ENCODE measurements around the gene ADGRA3.

ADGRA3 gene, protein sequence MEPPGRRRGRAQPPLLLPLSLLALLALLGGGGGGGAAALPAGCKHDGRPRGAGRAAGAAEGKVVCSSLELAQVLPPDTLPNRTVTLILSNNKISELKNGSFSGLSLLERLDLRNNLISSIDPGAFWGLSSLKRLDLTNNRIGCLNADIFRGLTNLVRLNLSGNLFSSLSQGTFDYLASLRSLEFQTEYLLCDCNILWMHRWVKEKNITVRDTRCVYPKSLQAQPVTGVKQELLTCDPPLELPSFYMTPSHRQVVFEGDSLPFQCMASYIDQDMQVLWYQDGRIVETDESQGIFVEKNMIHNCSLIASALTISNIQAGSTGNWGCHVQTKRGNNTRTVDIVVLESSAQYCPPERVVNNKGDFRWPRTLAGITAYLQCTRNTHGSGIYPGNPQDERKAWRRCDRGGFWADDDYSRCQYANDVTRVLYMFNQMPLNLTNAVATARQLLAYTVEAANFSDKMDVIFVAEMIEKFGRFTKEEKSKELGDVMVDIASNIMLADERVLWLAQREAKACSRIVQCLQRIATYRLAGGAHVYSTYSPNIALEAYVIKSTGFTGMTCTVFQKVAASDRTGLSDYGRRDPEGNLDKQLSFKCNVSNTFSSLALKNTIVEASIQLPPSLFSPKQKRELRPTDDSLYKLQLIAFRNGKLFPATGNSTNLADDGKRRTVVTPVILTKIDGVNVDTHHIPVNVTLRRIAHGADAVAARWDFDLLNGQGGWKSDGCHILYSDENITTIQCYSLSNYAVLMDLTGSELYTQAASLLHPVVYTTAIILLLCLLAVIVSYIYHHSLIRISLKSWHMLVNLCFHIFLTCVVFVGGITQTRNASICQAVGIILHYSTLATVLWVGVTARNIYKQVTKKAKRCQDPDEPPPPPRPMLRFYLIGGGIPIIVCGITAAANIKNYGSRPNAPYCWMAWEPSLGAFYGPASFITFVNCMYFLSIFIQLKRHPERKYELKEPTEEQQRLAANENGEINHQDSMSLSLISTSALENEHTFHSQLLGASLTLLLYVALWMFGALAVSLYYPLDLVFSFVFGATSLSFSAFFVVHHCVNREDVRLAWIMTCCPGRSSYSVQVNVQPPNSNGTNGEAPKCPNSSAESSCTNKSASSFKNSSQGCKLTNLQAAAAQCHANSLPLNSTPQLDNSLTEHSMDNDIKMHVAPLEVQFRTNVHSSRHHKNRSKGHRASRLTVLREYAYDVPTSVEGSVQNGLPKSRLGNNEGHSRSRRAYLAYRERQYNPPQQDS (N-terminal part only)

DNA sequence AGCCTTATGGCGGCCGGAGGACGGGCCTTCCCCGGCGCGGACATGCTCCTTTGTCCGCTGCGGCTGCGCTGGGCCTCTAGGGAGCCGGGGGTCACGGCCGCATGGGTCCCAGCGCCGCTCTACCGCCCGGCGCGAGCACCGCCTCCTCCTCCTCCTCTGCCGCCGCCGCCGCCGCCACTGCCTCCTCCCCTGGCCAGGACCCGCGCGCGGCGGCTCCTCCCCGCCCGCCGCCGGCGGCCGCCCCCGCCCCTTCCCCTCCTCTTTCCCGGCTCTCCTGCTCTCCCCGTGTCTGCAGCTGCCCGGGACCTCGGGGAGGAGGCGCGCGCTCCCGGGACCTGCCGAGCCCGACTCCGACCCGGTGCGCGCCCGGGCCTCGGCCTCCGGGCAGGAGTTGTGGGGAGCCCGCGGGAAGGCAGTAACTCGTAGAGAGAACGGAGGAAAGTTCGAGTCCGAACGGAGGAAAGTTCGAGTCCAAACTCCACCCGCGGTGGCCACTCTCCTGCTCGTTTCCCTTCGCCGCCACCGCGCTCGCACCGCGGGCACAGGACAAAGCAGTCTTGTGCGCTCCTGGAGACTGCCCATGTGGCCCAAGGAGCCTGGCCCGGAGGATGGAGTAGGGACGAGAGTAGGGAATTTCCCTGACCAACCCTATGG, at the start of gene ADGRA3:
ADGRA3 (minus strand) TSS at position 179 of the 654 bp plus-strand sequence. CDS start 282 bp downstream, outside the sequence.
- peak; percentile 1 for DNase-seq

DNA sequence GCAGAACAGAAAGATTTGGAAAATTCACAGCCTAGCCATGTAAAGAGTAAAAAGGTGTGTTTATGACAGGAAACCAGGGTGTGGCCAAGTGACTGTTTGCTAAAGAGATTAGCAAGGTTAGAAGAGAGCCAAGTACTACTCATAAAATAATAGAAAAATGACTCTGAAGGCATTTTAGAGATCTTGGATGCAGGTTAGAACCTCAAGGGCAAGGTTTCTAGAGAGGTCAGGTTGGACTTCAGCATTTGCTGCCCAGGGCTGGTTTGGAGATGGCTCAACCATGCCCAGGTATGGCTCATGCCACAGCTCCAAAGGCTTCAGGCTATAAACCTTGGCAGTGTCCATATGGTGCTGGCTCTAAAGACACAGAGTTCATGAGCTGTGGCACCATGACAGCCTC, 40.6 kb upstream of the ADGRA3 start:
- no peak for DNase-seq

DNA sequence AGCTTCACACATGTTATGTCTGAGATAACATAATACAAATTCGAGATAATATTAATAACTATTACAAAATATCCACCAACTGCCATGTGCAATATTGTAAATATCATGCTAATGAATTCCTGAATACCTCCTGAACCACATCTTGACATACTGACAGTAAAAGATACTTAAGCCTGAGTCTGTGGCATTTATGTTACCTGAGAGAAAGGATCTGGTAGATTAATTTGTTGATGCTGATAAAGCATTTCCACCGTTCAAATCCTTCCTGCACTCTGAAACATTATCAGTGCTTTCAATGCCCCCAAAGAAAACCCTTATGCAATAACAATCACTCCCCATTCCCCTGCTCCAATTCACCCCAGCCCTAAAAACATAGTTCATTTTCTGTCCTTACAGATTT, 38.8 kb upstream of the ADGRA3 start:
- DNase-seq, result no peak

DNA sequence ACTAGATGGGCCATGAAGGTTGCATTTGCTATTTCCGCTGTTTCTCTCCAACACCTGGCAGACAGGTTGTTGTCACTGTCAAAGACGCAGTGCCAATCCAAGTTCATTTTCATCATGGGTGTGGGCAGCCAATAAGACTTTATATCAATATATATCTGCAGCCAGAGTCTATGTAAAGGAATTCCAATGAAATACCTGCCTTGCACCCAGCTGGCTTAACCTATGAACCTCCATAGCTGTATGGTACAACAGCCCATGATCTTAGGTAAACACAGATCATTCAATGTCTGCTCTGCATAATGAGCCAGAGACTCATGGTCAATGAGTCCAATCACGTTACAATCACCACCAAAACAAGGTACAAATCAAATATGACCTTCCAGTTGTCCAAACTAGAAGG, 37.7 kb upstream of the ADGRA3 start:
- no peak for DNase-seq

DNA sequence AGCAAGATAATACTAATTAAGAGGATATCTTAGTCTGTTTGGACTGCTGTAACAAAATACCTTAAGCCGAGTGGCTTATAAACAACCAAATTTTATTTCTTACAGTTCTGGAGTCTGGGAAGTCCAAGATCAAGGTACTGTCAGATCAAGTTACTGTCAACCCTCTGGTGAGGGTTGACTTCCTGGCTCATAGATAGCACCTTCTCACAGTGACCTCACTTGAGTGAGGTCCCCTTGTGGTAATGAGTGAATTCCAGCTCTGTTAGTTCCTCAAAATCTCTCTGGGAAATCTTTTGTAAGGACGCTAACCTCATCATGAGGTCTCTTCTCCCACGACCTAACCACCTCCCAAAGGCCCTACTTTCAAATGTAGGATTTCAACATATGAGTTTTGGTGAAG, 36.9 kb upstream of the ADGRA3 start:
- peak; percentile 18 for DNase-seq

DNA sequence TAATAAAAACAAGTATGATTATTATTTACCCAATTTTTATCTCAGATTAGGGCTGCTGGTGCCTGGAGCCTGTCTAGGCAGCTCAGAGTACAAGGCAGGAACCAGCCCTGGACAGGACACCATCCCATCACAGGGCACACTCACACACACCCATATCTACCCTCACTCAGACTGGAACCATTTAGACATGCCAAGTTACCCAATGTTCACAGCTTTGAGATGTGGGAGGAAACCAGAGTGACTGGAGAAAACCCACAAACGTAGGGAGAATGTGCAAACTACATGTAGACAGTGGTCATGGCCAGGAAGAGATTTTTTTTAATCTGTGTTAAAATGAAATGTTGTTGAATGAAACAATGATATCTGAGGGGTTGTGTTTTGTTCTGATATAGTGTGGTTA, 35.7 kb upstream of the ADGRA3 start:
- DNase-seq, result no peak

DNA sequence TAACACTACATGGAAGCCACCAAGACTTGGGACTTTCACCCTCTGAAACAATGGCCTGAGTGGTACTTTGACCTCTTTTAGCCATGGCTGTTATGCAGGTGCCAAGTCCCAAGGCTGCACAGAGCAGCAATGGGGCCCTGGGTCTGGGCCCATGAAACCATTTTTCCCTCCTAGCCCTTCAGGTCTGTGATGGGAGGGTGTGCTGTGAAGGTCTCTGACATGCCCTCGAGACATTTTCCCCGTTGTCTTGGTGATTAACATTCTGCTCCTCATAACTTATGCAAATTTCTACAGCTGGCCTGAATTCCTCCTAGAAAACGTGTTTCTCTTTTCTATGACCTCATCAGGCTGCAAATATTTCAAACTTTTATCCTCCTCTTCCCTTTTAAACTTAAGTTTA, 30.4 kb upstream of the ADGRA3 start:
- no peak for DNase-seq

DNA sequence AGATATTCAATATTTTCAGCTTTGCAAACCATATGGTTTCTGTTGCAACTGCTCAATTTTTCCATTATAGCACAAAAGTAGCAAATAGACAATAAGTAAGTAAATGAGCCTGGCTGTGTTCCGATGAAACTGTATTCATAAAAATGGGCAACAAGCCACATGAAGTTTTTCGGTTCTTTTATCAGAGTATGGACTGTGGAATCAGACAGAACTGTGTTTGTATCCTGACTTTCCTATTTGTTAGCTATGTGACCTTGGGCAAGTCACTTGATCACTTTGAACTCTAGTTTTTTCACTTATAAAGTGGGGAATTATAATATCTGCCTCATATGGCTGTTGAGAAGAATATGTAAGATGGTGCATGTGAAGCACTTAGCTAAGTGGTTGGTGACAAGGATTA, 23.4 kb upstream of the ADGRA3 start:
- DNase-seq, result no peak

DNA sequence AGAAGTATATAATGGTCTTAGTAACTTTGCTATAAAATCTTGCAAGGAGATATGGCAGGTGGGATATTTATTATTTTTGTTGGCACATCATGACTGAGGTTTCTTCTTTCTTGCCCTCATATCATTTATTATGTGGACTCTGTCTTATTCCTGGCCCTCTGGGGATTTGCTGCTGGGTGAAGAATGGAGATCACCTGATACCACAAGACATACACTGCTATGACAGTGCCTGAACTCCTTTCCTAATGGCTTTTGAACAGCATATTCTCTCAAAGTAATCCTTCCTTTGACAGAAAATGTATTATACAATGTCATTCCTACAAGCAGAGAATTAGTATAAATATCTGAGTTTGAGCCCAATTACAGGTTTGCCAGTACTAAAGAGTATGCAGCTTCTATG, 22.0 kb upstream of the ADGRA3 start:
- no peak for DNase-seq

DNA sequence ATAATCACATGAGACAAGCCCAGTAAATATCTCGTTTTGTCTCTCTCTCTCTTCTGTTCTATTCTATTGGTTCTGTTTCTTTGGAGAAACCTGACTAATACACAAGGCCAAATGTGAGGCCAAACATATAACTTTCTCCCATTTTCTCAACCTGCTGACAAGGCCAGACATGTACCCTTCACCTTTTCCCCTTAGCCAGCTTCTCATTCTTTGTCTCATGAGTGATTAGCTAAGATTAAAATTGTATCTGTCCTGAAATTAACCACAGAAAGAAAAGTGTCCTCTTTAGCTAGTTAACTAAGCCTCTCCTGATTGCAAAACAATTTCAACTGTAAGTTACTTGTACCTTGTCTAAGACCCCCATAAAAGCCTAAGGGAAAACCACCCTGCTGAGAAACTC, 18.5 kb upstream of the ADGRA3 start:
- DNase-seq, result no peak

DNA sequence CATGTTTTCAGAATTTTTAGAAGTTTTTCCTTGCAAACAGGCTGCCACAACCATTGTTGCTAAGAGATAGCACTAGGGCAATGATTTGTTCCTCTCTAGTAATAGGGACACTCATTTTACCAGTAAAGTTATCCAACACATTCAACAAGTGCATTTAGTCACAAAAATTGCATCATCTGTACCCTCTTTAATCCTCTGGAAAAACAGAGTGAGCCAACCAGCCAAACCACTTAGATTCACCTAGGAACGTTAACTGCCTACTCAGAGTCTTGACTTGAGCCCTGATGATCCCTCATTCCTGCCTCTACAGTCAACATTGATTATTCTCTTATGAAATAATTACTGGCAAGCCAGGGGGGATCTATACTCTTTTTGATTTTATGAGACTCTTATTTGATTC, 17.0 kb upstream of the ADGRA3 start:
- no peak for DNase-seq

DNA sequence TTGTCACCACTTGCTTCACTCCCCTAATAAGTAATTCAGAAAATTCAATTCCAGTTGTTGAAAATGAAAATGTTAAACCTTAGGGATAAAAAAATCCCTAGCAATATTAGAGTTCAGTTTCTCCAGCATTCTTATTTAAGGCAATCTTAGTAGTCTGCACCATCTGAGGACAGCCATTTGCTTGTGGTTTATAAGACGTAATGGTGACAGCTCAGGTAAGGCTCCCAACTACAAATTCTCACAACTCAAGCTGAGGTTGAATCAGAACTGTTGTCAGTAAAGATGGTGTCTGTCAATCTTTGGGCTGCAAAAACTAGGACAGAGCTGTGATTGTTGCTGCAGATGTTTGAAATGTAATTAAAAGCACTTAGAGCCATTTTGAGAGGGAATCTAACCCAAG, 16.3 kb upstream of the ADGRA3 start:
- DNase-seq, result no peak

DNA sequence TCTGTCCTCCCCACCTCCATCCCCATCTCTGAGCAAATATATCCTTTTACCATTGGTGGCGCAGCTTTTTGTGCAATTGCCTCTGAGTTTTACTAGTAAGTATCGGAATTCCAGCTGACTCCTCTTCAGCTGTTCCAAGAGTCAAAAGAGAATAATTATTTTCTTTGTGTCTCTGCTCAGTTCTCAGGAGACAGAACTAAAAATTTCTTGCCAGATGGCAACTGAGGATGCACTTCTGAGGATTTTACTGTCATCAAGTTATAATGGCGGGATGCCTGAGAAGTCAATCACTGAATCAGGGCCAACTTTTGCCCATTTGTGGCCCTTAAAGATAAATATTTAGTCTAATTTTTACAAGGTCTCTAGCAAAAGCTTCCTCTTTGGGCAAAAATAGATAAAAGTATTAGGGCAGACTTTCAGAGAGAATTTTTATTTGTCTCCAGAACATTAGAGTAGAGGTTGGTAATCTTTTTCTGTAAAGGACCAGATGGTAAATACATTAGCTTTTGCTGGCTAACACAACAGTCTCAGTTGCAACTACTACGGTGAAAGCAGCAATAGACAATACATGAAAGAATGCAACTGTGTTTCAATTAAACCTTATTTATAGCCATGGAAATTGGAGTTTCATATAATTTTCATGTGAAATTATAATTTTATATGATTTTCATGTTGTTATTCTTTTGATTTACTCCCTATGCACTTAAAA, 15.6 kb upstream of the ADGRA3 start:
- no peak for DNase-seq

DNA sequence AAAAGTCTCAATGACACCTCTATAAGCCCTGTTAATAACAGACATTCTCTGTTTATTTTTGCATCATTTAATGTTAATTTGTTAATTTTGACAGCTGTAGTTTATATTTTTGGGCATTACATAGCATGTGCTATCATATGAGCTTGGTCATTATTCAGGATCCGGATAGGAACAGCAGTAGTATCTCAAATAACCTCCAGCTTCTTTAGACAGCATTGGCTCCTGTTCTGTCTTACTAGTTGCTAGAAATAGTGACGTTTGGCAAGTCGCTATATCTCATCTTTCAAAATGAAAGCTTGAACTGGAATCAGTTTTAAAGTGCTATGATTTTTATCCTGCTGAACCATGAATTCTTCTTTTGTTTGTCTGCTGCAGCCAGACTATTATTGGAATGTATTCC, 9.0 kb upstream of the ADGRA3 start:
- no peak for DNase-seq

DNA sequence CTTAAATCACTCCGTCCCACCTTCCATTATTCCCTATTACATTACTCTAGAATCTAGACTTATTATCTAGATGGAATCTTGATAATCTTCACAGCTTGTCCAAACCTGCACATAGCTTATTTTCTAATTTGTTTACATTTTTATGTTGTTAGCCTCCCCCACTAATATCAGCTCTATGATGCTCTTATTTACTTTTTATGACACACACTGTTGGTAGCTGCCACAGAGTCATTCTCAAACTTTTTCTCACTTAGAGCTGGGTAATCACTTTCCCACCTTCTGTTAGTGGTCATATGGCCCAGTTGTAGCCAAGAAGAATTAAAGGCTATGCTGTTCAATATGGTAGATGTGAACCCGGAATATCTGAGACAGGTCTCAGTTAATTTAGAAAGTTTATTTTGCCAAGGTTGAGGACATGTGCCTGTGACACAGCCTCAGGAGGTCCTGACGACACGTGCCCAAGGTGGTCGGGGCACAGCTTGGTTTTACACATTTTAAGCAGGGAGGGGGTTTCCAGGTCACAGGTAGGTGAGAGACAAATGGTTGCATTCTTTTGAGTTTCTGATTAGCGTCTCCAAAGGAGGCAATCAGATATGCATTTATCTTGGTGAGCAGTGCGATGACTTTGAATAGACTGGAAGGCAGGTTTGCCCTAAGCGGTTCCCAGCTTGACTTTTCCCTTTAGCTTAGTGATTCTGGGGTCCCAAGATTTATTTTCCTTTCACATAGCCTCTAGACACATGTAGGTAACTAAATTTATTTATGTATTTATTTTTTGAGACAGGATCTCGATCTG, 7.0 kb upstream of the ADGRA3 start:
- DNase-seq, result no peak

DNA sequence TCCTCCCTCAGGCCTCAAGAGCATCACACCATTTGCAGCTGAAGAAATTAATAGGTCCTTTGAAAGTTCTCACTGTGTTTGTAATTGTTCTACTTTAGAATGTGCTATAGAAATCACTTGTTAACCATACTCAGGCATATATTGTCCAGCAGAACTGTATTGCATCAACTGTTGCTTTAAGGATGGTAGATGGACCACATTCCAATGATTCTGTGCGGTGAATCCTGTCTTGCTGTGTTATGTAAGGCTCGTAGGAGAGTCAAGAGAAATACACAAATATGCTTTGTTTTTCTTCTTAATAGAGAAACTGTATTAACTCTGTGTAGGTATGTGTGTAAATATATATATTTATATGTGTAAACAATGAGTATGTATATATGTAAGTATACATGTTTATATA, 6.3 kb upstream of the ADGRA3 start:
- no peak for DNase-seq

DNA sequence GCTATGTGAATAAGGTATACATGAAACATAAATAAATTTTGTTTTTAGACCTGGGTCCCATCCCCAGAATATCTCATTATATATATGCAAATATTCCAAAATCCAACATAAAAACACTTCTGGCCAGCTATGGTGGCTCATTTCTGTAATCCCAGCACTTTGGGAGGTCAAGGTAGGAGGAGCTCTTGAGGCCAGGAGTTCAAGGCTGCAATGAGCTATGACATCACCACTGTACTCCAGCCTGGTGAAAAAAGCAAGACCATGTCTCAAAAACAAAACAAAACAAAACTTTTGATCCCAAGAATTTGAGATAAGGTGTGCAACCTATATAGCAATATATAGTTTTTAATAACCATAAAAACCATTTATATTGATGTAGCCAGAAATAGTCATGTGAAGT, 5.4 kb upstream of the ADGRA3 start:
- DNase-seq, result no peak

DNA sequence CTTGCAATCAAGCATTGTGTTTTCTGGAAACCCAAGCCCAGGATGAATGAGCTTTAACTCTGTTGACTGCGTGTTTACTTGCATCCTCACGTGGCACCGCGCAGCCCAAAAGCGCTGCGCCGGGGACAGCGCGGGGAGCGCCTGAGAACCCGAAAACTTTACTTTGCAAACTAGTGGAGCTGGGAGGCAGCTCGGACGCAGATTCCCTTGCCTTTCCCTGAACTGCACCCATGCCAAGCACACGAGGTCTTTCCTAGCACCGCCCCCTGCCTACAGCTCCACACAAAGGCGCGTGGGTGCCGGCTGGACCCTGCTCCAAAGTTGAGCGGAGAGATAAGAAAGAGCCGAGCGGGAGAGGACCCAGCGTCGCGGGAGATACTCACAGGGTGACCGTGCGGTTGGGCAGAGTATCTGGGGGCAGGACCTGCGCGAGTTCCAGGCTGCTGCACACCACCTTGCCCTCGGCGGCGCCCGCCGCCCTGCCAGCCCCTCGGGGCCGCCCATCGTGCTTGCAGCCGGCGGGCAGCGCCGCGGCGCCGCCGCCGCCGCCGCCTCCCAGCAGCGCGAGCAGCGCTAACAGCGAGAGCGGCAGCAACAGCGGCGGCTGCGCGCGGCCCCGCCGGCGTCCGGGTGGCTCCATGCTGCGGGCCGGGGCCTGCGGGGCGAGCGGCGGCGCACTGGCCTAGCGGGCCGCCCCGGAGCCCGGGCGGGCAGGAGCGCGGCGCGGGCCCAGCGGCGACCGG, 550 bp downstream of the ADGRA3 start:
- peak; percentile 1 for DNase-seq

DNA sequence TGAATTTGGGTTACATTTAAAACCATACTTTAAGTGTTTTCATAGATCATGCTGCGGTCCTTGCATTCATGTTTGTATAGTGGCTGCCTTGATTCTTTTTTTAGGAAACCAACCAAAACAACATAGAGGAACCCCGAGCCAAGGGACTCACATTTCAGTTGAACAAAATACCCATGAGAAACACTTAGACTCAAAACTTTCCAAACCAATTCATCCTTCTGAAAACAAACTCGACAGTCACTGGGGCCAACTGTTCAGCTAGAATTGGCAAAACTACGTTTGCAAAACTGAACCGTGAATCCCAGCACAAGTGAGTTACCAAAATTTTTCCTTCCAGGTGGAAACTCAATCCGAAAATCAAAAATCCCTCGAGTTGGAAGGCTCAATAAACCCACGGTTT, 1.4 kb downstream of the ADGRA3 start:
- no peak for DNase-seq

DNA sequence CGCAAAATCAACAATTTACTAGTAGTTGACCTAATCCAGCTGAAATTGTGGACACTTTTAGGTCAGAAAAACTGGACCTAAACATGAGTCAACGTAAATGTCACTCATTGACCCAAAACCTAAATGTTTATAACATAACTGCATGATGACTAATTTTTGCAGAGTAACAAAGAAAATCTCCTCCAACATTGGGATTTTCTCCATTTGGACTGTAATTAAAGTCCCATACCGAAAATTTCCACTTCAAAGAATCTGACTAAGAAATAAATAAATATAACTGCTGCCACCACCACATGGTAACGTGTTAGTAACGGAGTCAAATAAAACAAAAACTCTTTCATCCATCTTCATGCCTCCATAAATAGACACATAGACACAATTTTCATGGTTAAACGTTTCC, 1.9 kb downstream of the ADGRA3 start:
- DNase-seq, result no peak

DNA sequence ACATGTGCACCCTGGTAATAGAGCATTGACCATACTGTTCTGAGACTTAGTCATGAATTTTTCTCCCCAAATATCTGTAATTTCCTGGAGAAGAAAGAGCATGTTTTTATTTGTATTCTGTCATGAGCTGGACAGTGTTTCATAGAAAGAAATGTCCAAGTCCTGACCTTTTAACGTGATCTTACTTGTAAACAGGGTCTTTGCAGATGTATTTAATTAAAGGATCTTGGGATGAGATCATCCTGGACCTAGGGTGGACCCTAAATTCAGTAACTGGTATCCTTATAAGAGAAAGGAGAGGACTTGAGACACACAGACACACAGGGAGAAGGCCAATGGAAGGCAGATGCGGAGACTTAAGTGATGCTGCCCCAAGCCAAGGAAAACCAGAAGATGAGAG, 3.6 kb downstream of the ADGRA3 start:
- DNase-seq, result no peak
